Inferior parietal cortex (tissue), 1 donor: ENCODE results near the gene CACNA1I.

Experiments used
- DNase-seq: peaks from one replicate; pipeline ENCODE4 v3.0.0-alpha.2; 2016; ENCODE audit errors: extremely low spot score

CACNA1I gene

GRCh38 chr22:39623603-39624500 is 53.3 kb downstream of the CACNA1I start:
- DNase-seq: no peak

DNA sequence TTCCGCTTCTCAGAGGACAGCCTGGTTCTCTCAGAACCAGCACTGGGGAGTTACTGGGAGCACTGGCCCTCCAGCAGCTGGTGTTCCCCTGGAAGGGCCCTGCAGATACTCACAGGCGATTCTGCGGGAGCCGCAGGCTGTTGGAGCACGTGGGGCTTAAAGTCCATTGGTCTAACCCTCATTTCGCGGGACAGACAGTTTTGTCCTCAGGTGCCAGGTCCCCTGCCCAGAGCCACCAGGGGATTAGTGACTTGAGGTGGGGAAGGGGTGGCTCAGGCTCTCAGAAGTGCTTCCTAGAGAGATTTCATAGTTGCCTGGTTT is 53.9 kb downstream of the CACNA1I start:
- DNase-seq: no peak

DNA sequence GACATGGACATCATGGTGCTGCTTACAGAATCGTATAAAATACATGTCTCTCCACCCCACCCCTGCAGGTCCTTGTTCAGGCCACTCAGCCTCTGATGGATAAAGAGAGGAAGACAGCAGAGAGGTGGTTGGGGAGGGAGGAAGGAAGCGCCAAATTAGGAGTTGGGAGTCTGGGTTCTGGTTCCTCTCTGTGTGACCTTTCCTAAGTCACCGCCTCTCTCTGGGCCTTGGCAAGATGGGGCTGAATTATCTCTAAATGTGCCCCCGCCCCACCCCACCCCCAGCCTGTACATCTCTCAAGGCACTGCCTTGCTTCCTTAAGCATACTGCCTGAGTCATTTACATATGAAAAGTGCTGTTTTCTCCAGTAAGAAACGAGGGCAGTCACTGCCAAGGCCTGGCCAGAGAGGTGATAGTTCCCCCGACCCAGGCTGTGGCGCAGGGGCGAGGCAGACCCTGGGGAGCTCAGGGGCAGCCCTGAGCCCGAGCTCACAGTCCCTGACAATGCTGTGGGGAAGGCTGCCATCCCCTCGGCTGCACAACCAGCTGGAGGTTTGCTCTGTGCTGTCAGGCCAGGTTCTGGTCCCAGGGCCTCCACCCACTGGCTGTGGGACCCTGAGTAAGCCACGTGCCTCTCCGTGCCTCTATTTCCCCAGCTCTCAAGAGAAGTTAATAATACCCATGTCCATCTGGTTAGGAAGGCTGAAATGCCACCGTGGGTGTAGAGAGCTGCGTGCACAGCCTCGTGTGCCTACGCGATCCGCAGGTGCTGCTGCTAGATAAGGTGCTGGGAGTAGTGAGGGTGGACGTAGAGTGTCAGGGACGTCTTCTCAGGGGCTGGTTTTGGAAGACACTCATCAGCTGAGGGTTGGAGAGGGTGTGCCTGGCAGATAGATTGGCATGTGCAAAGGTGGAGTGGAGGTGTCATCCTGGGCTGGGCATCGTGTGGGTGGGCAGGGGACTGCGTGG is 55.3 kb downstream of the CACNA1I start:
- no peak for DNase-seq

DNA sequence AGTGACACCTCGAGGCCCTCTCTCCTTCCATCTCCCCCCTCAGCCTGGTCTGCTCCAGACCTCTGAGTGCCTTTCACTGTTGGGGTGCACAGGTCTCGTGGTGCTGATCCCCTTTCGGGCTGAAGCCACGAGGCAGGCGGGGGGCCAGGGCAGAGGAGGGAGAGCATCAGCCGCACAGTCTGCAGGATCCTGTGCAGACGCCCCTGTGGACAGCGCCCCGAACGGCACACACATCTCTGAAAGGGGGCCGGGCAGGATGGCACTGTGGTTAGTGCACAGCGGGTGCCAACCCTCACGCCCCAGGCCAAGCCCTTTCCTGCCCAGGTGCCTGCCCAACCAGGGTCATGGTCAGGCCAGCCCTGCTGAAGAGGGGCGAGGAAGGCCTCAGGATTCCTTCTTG is 56.7 kb downstream of the CACNA1I start:
- DNase-seq: no peak

DNA sequence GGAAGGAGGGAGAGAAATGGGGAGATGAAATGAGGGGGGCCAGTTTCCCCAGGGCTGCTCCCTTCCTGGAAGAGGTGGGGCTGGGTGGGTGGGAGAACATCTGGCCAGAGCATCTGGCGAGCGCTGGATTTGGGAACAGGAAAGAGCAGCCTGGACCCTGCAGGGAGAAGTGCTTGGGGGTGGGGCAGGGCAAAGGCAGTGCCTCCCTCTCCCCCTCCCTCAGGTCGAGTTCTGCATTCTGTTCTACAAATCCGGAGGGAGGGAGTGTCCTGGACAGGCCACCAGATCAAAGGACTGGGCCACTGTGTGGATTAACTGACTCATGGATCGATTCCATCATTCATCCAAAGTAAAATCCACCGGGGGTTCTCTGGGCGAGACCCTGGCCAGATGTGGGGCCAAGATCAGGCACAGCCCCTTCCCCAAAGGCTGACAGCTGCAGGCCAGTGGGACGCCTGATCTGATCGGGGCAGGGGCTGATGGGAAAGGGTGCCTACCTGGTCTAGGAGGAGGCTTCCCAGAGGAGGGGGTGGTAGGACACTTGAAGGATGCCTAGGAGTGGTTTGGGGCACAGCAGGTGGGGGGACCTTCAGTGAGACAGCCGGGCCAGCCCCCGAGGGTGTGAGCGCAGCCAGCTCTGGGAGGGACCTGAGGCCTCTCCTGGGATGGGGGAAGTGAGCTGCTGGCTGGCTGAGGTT is 57.5 kb downstream of the CACNA1I start:
- no peak for DNase-seq

DNA sequence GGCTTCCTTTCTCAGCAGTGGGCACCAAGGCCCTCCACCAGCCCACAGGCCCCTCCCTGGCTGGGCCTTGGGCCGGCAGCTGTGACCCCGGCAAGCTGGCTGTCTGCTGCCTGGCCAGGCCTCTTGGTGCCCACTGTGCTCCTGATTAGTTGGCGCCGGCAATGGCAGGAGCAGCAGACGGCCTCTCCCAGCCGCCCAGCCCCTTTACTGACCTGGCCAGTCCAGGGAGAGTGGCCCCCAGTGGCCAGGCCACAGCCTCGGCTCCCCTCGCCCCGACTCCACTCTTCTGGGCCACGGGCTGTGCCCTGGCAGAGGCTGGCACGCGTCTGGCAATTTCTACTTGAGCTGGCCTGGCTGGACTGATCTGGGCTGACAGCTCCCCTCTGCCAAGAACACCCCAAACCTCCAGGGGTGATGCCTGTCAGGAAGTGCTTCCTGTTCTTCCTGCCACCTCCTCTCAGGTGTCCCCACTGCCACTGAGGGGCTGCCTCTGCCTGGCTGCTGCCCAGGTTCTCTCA is 58.1 kb downstream of the CACNA1I start:
- no peak for DNase-seq

DNA sequence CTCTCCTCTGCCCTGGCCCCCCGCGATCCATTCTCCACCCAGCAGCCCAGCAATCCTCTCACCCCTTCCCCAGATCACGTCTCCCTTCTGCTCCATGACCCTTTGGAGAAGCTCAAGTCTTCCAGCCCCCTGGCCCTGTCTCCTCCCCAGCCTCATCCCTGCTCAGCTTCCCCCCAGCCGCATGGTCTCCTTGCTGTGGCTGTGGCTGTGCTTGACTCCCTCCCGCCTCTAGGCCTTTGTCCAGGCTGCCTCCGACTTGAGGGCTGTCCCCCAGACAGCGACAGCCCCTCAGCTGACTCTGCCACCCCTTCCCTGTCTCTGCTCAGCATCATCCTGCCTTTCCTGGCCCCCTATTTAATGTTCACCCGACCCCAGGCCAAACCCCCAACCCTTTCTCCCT is 59.3 kb downstream of the CACNA1I start:
- no peak for DNase-seq

DNA sequence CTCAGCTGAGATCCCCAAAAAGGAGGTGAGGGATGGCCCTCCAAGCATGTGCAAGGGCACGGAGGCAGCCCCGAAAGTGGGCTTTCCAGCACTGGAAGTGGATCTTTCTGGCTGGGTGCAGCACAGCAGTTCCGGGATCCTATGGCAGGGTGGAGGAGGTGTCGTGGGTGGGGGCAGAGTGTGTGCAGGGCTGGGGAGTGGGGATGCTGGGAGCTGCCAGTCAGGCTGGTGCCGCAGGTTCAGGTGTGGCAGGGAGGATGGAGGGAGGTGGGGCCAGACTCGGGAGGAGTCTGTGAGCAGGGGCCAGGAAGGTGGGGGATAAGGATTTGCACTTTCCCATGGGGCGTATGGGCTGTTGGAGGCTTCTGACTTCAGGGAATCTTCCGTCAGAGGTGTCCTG is 60.2 kb downstream of the CACNA1I start:
- no peak for DNase-seq

- DNase-seq: no peak
Measured at GRCh38 chr22:39631381-39632286, 61.1 kb downstream of the CACNA1I start.

DNA sequence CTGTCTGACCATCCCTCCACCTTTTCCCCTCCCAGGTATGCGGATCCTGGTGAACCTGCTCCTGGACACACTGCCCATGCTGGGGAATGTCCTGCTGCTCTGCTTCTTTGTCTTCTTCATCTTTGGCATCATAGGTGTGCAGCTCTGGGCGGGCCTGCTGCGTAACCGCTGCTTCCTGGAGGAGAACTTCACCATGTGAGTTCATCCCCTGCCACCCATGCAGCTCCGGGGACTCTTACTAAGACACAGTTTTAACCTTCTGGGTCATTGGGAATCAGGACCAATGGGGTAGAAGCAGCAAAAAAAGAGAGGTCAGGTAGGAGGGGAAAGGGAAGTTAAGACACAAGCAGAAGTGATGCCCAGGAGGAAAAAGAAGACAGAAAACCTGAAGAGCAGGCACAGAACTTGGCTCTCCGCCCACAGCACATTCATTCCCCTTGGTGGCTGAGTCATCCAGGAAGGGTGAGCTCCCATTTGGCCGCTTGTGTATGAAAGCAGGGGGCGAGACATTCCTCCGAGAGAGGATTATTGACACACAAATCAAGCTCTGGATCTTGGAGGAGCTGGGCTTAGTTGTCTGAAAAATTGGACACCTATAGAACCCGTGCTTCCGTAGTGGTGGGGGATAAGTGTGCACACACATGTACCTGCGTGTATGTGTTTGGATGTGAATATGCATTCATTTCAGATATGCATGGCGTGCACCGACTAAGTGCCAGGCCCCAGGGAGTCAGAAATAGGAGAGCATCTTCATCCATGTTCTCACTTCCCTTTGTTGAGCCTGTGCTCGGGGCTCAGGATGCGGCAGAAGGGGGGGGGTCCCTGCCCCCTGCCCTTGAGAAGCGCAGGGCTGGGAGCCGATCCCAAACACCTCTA is 64.2 kb downstream of the CACNA1I start:
- peak; percentile 34 for DNase-seq

DNA sequence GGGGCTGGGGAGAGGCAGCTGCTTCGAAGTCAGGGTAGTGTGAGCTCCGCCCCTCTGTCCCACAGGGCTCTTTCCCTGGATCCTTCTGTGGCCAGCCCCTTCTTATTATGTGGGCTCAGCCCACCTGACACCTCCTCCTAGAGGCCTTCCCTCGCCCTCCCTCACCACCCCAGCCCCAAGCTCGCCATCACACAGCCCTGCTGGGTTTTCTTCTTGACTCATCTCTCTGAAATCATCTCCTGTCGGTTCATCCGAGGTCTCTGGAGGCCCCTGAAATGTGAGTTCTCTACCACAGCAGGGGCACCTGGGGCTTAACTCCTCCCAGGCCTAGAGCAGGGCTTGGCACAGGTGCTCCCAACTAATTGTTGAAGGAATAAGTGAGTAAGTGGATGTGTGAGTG is 65.2 kb downstream of the CACNA1I start:
- no peak for DNase-seq

GRCh38 chr22:39638958-39639357 is 68.4 kb downstream of the CACNA1I start:
- DNase-seq: no peak

DNA sequence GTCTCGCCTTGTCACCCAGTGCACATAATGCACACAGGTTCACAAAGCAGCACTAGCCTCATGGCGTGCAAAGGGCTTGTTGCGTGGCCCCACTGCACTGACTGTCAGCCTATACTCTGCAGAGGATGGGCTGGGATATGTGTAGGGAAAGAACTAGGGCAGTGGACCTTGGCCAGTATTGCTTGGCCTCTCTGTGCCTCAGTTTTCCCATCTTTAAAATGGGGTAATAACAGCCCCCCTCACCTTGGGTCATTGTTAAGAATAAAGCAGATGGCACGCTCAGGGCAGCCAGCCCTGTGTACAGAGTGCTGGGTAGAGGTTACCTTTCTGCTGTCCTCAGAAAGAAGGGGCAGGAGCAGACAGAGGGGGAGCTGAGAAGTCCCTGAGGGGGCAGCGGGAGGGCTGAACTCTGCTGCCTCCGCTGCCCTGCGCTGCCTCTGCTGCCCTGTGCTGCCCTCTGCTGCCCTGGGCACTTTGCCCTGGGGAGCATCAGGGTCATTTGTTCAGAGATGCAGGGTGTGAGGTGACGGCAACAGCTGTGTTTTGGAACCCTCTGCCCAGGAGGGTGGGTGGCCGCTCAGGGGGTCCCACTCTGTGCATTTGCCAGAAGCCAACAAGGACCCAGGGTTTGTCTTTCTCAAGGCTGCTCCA is 71.2 kb downstream of the CACNA1I start:
- no peak for DNase-seq

- no peak for DNase-seq
Measured at GRCh38 chr22:39643311-39644083, 72.9 kb downstream of the CACNA1I start.

DNA sequence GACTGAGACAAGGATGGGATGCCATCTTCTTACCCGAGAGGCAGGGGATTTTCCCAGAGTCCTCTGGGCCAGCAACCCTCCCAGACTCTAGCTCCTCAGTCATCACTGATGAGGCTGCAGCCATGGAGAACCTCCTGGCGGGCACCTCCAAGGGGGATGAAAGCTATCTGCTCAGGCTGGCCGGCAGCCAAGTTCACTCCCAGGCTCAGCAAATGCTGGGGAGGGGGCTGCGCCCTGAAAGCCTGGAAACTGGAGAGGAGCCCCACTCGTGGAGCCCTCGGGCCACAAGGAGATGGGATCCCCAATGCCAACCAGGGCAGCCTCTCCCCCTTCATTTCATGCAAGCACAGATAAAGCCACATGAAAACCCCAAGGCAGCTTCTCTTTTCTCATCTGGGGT is 75.0 kb downstream of the CACNA1I start:
- DNase-seq: no peak

DNA sequence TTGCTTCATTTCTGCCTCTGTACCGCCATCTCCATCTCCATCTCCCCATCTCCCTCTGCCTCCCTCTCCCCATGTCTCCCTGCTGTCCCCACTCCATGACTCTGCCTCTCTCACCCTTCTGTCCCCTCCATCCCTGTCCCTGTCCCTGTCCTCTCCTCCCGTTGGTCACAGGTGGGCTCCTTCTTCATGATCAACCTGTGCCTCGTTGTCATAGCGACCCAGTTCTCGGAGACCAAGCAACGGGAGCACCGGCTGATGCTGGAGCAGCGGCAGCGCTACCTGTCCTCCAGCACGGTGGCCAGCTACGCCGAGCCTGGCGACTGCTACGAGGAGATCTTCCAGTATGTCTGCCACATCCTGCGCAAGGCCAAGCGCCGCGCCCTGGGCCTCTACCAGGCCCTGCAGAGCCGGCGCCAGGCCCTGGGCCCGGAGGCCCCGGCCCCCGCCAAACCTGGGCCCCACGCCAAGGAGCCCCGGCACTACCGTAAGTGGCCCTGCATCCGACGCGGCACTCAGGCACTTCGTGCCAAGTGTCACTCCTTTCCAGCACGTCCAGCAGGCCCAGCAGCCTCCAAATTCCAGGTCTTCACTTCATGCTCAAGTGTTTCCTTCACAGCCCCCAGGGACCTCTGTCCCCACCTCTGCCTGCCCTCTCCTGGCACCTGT is 76.0 kb downstream of the CACNA1I start:
- DNase-seq: no peak

GRCh38 chr22:39647836-39648629 is 77.5 kb downstream of the CACNA1I start:
- no peak for DNase-seq
